Measurements from ENCODE around the gene CCNJL. TPM values are rescaled to one million over a fixed set of nuclear protein-coding genes. Genes with fewer than 3 reads are reported as not detected.

CCNJL gene
- total RNA-seq, 2 donors from 2014 or later: 5.6 to 20.1 TPM

GRCh38 chr5:160274483-160274931 lies 37.9 kb downstream of the CCNJL start:
- H3K27me3 Mint-ChIP-seq: no peaks in the 10 kb centered on the region
- H3K9me3 Mint-ChIP-seq: no peaks in the 10 kb centered on the region
- peaks cover 19 to 39% of the 10 kb centered on the region in 2 donors for H3K4me1 Mint-ChIP-seq (ENCODE audit: low read depth in 2 of 2)
- H3K4me3 Mint-ChIP-seq: peak overlapping the region; percentile 72
- no peaks in the 10 kb centered on the region for H3K36me3 Mint-ChIP-seq
- ATAC-seq: peak; percentile 64 to 70
- no peak for DNase-seq (ENCODE audit: low spot score)
- H3K27ac Mint-ChIP-seq: peak overlapping the region; percentile 60 to 89

- Mint-ChIP-seq H3K27ac (peak overlapping the region in 1 of 2 donors; percentile 83), H3K36me3 (no peaks in the 10 kb centered on the region), H3K27me3 (no peaks in the 10 kb centered on the region), H3K9me3 (no peaks in the 10 kb centered on the region), H3K4me3 (no peak overlapping the region), H3K4me1 (ENCODE audit: low read depth in 2 of 2) (peaks cover 30 to 49% of the 10 kb centered on the region in 2 donors)
- no peak for DNase-seq (ENCODE audit: low spot score)
- ATAC-seq: no peak
Observed at GRCh38 chr5:160272889-160273288, 39.5 kb downstream of the CCNJL start.

DNA sequence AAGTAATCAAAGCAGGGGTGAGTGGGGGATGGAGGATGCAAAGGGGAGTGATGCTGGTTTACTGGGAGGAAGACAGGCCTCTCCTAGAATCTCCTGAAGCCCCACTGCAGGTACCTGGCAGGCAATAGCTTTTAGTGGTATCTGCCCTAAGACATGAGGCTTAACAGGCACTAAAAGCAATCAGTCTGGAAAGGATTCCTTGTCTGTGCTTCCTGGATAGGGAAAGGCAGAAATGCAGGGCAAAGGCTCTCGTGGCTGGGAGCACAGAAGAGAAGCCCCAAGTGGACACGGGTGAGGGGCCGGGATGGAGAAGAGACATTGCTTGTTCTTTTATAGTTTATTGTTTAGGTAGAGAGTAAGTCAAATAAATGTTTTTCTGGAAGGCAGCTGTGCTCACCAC lies 40.1 kb downstream of the CCNJL start:
- no peak for DNase-seq (ENCODE audit: low spot score)
- ATAC-seq: no peak
- Mint-ChIP-seq H3K36me3 (no peaks in the 10 kb centered on the region), H3K27me3 (no peaks in the 10 kb centered on the region), H3K9me3 (no peaks in the 10 kb centered on the region), H3K4me3 (no peak overlapping the region), H3K4me1 (ENCODE audit: low read depth in 2 of 2) (peaks cover 32 to 48% of the 10 kb centered on the region in 2 donors), H3K27ac (peak overlapping the region; percentile 54 to 83)

DNA sequence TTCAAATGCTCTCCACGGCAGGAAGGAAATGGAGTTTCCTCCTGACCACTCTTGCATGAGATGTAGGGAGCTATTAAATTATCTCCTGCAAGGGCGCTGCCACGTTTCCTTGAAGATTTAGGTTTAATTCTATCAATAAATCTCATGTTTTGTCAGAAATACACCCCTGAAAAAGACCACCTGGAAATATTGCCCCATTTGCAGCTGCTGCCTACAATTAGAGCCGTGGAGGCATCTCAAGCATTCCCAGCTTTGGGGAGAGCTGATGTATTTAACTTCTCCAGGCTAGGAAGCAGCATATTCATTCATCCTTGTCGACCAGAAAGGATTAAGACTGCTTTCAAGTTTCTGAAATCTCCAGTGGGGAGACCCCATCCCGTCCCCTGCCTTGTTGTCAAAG lies 40.5 kb downstream of the CCNJL start:
- Mint-ChIP-seq H3K9me3 (no peaks in the 10 kb centered on the region), H3K4me1 (ENCODE audit: low read depth in 2 of 2) (peaks cover 32 to 44% of the 10 kb centered on the region in 2 donors), H3K27me3 (no peaks in the 10 kb centered on the region), H3K4me3 (no peak overlapping the region), H3K36me3 (no peaks in the 10 kb centered on the region), H3K27ac (peak overlapping the region; percentile 54 to 83)
- ATAC-seq: no peak
- DNase-seq (ENCODE audit: low spot score): no peak

GRCh38 chr5:160271396-160271795 lies 41.0 kb downstream of the CCNJL start:
- Mint-ChIP-seq H3K36me3 (no peaks in the 10 kb centered on the region), H3K27me3 (no peaks in the 10 kb centered on the region), H3K4me3 (no peak overlapping the region), H3K4me1 (ENCODE audit: low read depth in 2 of 2) (peaks cover 32 to 41% of the 10 kb centered on the region in 2 donors), H3K9me3 (no peaks in the 10 kb centered on the region), H3K27ac (peak overlapping the region; percentile 54 to 83)
- peak; percentile 56 to 68 for ATAC-seq
- no peak for DNase-seq (ENCODE audit: low spot score)

DNA sequence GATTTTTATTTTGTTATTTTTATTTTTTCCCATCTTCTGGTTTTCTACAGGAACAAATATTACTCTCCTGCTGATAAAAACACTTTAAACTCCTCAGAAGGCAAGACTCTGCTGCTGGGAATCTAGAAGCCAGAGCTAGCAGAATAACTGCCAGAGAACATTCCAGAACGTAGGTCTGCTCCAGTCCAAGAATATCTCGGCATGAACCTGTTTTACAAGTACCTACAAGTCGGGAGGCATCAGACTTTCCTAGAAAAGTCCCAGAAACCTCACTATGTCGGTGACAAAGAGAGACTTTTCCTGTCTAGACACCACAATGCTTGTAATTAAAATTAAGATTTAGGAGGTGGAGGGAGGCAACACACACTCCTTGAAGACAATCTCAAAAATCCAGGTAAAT lies 41.7 kb downstream of the CCNJL start:
- Mint-ChIP-seq H3K4me3 (no peak overlapping the region), H3K27ac (peak overlapping the region in 1 of 2 donors; percentile 83), H3K27me3 (no peaks in the 10 kb centered on the region), H3K36me3 (no peaks in the 10 kb centered on the region), H3K9me3 (no peaks in the 10 kb centered on the region), H3K4me1 (ENCODE audit: low read depth in 2 of 2) (peaks cover 32 to 36% of the 10 kb centered on the region in 2 donors)
- no peak for ATAC-seq
- DNase-seq (ENCODE audit: low spot score): no peak

DNA sequence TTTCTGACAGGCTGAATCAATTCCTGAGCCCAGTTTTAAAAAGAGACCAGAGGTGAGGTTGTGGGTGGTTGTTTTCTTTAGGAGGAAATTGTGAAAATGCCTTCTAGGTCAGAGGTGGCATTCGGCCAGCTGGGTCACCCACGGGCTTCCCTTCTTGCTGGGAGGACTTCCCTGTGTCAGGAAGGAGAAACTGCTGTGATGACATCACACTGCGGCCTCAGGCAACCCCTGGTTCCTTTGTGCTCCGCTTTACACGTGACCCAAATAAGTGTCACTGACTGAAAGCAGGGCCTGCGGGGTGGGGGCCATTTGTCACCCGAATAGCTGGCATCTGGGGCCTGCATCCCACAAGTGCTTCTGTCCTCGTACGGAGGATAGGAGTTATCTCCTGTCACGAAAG lies 43.3 kb downstream of the CCNJL start:
- H3K36me3 Mint-ChIP-seq: no peaks in the 10 kb centered on the region
- peaks cover 22 to 23% of the 10 kb centered on the region in 2 donors for H3K4me1 Mint-ChIP-seq (ENCODE audit: low read depth in 2 of 2)
- H3K27me3 Mint-ChIP-seq: no peaks in the 10 kb centered on the region
- peak; percentile 38 to 65 for ATAC-seq
- no peak overlapping the region for H3K4me3 Mint-ChIP-seq
- peak overlapping the region in 1 of 2 donors; percentile 83 for H3K27ac Mint-ChIP-seq
- H3K9me3 Mint-ChIP-seq: no peaks in the 10 kb centered on the region
- DNase-seq (ENCODE audit: low spot score): no peak

DNA sequence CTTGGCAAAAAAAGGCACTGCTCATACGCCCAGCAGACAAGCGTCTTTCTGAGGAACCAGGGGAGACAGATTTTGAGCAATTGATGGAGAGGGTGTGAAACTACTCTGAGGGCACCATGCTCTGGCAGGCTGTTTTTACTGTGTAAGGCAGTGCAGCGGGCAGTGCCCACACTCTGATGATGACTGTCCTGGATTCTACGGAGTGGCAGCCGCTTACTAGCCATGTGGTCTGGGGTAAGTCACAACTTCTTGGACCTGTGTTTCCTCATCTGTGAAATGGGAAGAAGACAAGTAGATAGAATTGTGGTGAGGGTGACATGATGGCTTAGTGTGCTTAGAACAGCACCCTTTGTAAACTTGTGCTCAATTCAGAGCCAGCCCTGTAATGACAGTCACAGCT lies 44.2 kb downstream of the CCNJL start:
- H3K27ac Mint-ChIP-seq: peak overlapping the region in 1 of 2 donors; percentile 83
- peaks cover 23% of the 10 kb centered on the region in 2 donors for H3K4me1 Mint-ChIP-seq (ENCODE audit: low read depth in 2 of 2)
- H3K27me3 Mint-ChIP-seq: no peaks in the 10 kb centered on the region
- no peaks in the 10 kb centered on the region for H3K36me3 Mint-ChIP-seq
- no peak overlapping the region for H3K4me3 Mint-ChIP-seq
- no peak for DNase-seq (ENCODE audit: low spot score)
- no peaks in the 10 kb centered on the region for H3K9me3 Mint-ChIP-seq
- ATAC-seq: peak in 1 of 2 donors; percentile 73

- Mint-ChIP-seq H3K27me3 (no peaks in the 10 kb centered on the region), H3K4me3 (no peak overlapping the region), H3K9me3 (no peaks in the 10 kb centered on the region), H3K4me1 (ENCODE audit: low read depth in 2 of 2) (peaks cover 25 to 27% of the 10 kb centered on the region in 2 donors), H3K27ac (no peak overlapping the region), H3K36me3 (no peaks in the 10 kb centered on the region)
- DNase-seq (ENCODE audit: low spot score): no peak
- ATAC-seq: no peak
Observed at GRCh38 chr5:160266752-160267345, 45.5 kb downstream of the CCNJL start.

DNA sequence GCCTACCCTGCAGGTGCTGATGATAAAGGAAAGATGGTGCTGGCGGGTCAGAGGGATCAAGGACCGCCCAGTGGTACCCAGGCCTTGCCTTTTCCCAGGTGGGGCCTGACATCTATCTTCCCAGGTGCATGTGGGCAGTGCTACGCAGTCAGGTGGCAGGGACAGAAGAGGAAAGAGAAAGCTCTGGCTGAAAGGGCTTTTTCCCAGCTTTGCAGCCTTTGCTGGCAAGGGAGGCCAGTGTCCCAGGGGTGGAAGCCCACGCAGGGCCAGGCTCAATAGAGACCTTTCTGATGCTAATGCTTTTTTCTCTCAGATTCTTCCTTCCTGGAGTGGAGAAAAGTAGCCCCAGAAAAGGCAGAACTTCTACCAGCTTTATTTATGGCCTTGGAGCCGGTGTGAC lies 46.3 kb downstream of the CCNJL start:
- Mint-ChIP-seq H3K4me3 (no peak overlapping the region), H3K27ac (no peak overlapping the region)
- no peak for ATAC-seq

GRCh38 chr5:160263326-160263855 lies 49.0 kb downstream of the CCNJL start:
- Mint-ChIP-seq H3K27ac (peak overlapping the region in 1 of 2 donors; percentile 64), H3K27me3 (no peaks in the 10 kb centered on the region), H3K4me1 (ENCODE audit: low read depth in 2 of 2) (peaks cover 19 to 28% of the 10 kb centered on the region in 2 donors), H3K36me3 (no peaks in the 10 kb centered on the region), H3K9me3 (no peaks in the 10 kb centered on the region), H3K4me3 (no peak overlapping the region)
- ATAC-seq (no peak), DNase-seq (ENCODE audit: low spot score) (no peak)

More for the DNA sequence above, 46.3 kb downstream of the CCNJL start:
- Mint-ChIP-seq H3K4me1 (ENCODE audit: low read depth in 2 of 2) (peaks cover 25 to 28% of the 10 kb centered on the region in 2 donors), H3K36me3 (no peaks in the 10 kb centered on the region), H3K9me3 (no peaks in the 10 kb centered on the region), H3K27me3 (no peaks in the 10 kb centered on the region)
- no peak for DNase-seq (ENCODE audit: low spot score)

- peaks cover 12 to 21% of the 10 kb centered on the region in 2 donors for H3K4me1 Mint-ChIP-seq (ENCODE audit: low read depth in 2 of 2)
Observed at GRCh38 chr5:160262151-160263074, 50.0 kb downstream of the CCNJL start.

GRCh38 chr5:160260881-160261815 lies 51.2 kb downstream of the CCNJL start:
- Mint-ChIP-seq H3K9me3 (no peaks in the 10 kb centered on the region), H3K36me3 (no peaks in the 10 kb centered on the region), H3K27me3 (no peaks in the 10 kb centered on the region), H3K4me1 (ENCODE audit: low read depth in 2 of 2) (peaks cover 12 to 21% of the 10 kb centered on the region in 2 donors), H3K27ac (peak overlapping the region in 1 of 2 donors; percentile 64), H3K4me3 (no peak overlapping the region)
- DNase-seq (ENCODE audit: low spot score): no peak
- ATAC-seq: peak in 1 of 2 donors; percentile 36

More at GRCh38 chr5:160262151-160263074, 50.0 kb downstream of the CCNJL start:
- Mint-ChIP-seq H3K27ac (peak overlapping the region in 1 of 2 donors; percentile 64), H3K9me3 (no peaks in the 10 kb centered on the region), H3K27me3 (no peaks in the 10 kb centered on the region), H3K36me3 (no peaks in the 10 kb centered on the region), H3K4me3 (no peak overlapping the region)
- ATAC-seq: no peak
- no peak for DNase-seq (ENCODE audit: low spot score)

Data from natural killer cell treated with Interleukin-12 subunit alpha and Interleukin-12 subunit beta and Interleukin-15 and Interleukin-18, amount 100 ng/mL, for 72 hours (primary cell).